NCI-H1105 (cell line): ENCODE results near the gene SKA3.
"Not testable (repeated sequence)": the region's sequence is repeated elsewhere in the genome, so short reads cannot be mapped to it uniquely, and the experiment has no call there.

ENCODE experiments used
- DNase-seq: peaks from one replicate; lab custom pipeline; 2025; lab: John Stamatoyannopoulos, UW

The SKA3 gene

GRCh38 chr13:21165606-21166005, 10.7 kb downstream of the SKA3 start:
- not testable (repeated sequence) for DNase-seq

- no peak for DNase-seq
Measured at GRCh38 chr13:21164631-21165030, 11.7 kb downstream of the SKA3 start.

- no peak for DNase-seq
Measured at GRCh38 chr13:21152251-21152899, 24.0 kb downstream of the SKA3 start.

- DNase-seq: no peak
Measured at GRCh38 chr13:21150013-21150412, 26.3 kb downstream of the SKA3 start.

DNA sequence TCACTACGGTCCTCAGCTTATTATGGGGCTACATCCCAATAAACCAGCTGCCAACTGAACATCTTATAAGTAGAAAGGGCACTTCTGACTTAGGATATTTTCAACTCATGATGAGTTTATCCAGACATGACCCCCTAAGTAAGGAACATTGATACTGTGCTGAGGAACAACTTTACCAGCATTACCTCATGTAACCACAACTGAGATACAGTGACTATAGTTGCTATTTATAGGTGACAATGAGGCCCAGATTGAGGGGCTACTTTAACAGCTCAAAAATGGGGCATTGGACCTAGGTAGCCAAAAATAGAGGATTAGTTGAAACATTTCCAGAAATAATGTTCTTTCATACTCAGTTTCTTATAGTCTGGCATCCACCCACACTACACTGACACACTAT, 26.8 kb downstream of the SKA3 start:
- DNase-seq: no peak

GRCh38 chr13:21148557-21149258, 27.6 kb downstream of the SKA3 start:
- no peak for DNase-seq

DNA sequence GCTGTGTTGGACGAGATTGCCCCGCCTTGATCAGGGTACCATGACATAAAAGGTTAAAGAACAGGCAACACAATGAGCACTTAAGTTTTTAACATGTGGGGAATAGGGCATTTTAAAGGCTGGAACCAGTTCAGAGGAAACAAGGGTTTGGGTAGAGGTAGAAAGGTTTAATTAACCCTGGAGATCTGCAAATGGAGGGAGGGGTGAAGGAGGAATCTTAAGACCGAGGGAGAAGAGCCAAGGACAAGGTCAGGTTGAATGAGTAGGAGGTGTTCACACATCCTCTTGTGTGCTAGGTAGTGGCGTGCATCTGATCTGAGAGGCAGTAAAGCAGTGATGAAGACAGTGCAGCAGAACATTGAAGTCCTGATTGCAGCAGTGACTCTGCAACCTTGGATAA, 28.5 kb downstream of the SKA3 start:
- DNase-seq: no peak

- no peak for DNase-seq
Measured at GRCh38 chr13:21142766-21143165, 33.6 kb downstream of the SKA3 start.

- no peak for DNase-seq
Measured at GRCh38 chr13:21139374-21139773, 37.0 kb downstream of the SKA3 start.

GRCh38 chr13:21138561-21138960, 37.8 kb downstream of the SKA3 start:
- no peak for DNase-seq

DNA sequence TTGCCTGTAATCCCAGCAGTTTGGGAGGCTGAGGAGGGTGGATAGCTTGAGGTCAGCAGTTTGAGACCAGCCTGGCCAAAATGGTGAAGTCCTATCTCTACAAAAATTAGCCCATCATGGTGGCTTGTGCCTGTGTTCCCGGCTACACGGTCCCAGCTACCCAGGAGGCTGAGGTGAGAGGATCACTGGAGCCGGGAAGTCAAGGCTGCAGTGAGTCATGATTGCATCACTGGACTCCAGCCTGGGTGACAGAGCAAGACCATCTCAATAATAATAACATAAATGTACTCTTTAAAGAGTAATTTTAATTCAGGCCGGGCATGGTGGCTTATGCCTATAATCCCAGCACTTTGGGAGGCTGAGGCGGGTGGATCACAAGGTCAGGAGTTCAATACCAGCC, 38.7 kb downstream of the SKA3 start:
- no peak for DNase-seq

- DNase-seq: not testable (repeated sequence)
Measured at GRCh38 chr13:21135833-21136232, 40.5 kb downstream of the SKA3 start.

DNA sequence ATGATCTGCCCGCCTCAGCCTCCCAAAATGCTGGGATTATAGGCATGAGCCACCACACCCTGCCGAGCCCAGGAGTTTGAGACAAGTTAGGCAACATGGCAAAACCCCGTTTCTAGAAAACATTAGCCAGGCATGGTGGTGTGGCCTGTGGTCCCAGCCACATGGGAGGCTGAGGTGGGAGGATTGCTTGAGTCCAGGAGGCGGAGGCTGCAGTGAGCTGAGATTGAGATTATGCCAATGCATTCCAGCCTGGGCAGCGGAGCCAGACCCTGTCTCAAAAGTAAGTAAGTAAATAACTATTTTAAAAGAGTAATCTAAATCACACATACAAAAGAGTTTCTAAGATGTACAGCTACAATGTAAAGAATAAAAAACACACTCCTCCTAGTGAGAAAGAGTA, 41.9 kb downstream of the SKA3 start:
- no peak for DNase-seq

DNA sequence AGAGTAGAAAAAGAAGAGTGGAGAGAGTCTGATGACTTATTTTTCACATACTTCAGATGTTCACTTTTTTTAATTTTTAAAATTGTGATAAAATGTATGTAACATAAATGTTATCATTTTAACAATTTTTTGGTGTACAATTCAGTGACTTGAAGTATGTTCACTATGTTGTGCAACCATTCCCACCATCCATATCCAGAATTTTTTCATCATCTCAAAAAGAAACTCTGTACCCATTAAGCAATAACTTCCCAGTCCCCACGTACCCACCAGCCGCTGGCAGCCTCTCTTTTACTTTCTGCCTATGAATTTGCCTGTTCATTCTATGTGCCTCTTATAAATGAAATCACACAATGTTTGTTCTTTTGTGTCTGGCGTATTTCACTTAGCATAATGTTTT, 43.3 kb downstream of the SKA3 start:
- DNase-seq: no peak

DNA sequence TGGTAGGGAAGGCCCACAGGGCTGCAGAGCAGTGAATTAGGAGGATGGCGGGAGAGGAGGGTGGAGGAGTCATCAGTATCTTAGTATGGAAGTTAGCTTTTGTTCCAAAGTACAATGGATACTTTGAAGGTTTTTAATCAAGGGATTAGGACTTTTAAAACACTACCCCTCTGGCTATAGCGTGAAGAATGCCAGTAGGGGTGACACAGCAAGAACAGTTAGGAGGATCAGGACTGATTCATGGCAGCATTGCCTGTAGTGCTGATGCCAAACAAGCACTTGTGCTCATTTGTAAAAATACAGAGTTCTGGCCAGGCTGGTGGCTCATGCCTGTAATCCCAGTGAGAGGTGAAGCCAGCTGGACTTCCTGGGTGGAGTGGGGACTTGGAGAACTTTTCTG, 46.2 kb downstream of the SKA3 start:
- DNase-seq: no peak

GRCh38 chr13:21124852-21125251, 51.5 kb downstream of the SKA3 start:
- DNase-seq: peak; percentile 35

- no peak for DNase-seq
Measured at GRCh38 chr13:21123956-21124355, 52.4 kb downstream of the SKA3 start.

GRCh38 chr13:21121616-21122015, 54.7 kb downstream of the SKA3 start:
- DNase-seq: no peak

DNA sequence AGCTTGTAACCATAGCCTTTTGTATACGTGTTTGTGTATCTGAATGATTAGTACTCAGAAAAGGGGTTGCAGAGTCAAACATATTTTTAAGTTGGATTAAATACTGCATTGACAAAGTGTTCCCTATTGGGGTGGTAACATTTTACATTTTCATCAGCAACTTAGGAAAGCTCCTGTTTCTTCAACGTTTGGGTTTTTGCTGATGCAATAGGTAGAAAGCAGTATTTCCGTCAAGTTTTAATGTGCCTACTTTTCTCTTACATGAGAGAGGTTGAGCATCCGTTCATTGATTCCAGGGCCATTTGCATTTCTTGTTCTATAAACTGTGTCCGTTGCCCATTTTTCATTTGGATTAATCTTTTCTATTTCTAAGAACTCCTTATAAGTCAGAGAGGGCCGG, 56.2 kb downstream of the SKA3 start:
- no peak for DNase-seq

DNA sequence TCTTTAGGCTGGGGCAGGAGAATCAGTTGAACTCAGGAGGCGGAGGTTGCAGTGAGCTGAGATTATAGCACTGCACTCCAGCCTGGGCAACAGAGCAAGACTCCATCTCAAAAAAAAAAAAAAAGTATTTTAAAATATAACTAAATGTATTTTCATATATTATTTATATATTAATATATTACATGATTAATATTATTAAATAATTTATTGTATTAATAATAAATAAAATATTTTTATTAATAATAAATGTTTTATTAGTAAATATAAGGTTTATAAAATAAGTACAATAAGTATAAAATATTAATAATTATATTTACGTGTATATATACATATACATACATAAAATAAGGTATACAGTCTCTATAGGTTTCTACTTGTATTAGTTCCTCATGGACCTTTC, 56.8 kb downstream of the SKA3 start:
- DNase-seq: no peak

GRCh38 chr13:21118180-21118579, 58.2 kb downstream of the SKA3 start:
- no peak for DNase-seq

- DNase-seq: no peak
Measured at GRCh38 chr13:21117104-21117809, 59.1 kb downstream of the SKA3 start.

GRCh38 chr13:21116141-21116540, 60.2 kb downstream of the SKA3 start:
- DNase-seq: no peak
